HG03457 (cell line): ENCODE data around the gene RHOH.

Source experiments
- ATAC-seq: cut with Tn5 transposase; IDR thresholded peaks from one replicate; pipeline ENCODE4 v1.9.1; 2021; ENCODE audit warnings: moderate number of reproducible peaks; ENCODE audit not compliant: unreplicated experiment

RHOH gene

GRCh38 chr4:40232610-40233009 is 35.8 kb downstream of the RHOH start:
- ATAC-seq: no peak

- no peak for ATAC-seq
These were observed 36.4 kb downstream of the RHOH start for GRCh38 chr4:40233227-40233626.

DNA sequence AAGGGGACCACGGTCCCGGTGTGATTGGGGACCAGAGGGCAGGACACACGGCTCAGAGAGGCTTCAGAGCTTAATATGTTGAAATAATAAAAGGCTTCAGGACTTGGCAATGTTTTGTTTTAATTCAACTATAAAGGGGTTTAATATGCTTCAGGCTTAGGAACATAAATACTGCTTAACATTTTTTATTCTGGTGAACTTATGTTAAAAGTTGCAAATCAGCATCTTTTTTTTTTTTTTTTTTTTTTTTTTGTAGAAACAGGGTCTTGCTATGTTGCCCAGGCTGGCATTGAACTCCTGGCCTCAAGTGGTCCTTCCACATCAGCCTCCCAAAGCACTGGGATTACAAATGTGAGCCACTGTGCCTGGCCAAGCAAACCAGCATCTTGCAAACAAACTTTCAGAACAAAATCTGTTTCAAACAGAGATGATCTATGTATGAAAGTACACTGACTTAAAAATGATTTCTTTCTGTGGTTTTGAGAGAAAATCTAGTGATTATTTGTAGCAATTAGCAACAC is 37.7 kb downstream of the RHOH start:
- no peak for ATAC-seq

GRCh38 chr4:40238008-40238699 is 41.3 kb downstream of the RHOH start:
- no peak for ATAC-seq

DNA sequence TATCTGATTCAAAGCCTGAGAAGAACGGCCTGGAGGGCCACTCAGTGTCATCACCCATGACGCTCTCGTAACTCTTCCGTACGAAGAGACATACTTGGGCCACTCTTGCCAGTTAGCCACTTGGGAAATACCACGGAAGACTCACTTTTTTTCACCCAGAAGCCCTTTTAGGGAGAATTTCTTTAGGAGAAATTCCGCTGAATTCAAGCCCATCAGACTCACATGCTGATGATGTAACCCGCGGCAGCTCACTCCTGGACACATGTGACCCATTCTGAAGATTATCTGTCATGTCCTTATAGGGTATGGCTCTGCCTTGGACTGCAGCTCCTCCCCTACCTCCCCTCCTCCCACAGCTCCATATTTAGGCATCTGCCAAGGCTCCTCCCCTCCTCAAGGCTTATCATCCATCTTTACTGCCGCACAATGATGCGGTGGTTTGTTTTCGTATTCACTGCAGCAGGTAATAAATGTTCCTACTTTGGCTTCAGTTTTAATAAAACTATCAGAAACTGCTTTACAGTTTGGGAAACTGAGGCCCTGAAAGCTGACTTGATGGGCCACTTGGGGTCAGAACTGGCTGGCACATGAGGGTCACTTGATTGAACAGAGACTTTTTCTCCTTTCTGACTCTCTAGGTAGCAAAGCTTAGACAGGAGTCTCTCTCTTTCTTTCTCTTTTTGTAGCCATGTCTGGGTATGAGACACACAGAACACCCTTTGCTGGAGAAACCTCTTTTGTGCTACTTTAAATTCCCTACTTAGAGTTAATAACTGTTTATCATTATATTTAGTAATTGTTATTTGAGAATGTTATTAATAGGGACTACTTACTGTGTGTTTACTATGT is 42.1 kb downstream of the RHOH start:
- ATAC-seq: no peak

- ATAC-seq: no peak
These were observed 43.3 kb downstream of the RHOH start for GRCh38 chr4:40240040-40240653.

- no peak for ATAC-seq
These were observed 44.2 kb downstream of the RHOH start for GRCh38 chr4:40241026-40241425.

GRCh38 chr4:40241941-40242340 is 45.1 kb downstream of the RHOH start:
- no peak for ATAC-seq

GRCh38 chr4:40243386-40243948 is 46.6 kb downstream of the RHOH start:
- no peak for ATAC-seq

GRCh38 chr4:40244606-40245005 is 47.8 kb downstream of the RHOH start:
- no peak for ATAC-seq

- no peak for ATAC-seq
These were observed 48.7 kb downstream of the RHOH start for GRCh38 chr4:40245550-40245949.

GRCh38 chr4:40246011-40246900 is 49.4 kb downstream of the RHOH start:
- no peak for ATAC-seq

DNA sequence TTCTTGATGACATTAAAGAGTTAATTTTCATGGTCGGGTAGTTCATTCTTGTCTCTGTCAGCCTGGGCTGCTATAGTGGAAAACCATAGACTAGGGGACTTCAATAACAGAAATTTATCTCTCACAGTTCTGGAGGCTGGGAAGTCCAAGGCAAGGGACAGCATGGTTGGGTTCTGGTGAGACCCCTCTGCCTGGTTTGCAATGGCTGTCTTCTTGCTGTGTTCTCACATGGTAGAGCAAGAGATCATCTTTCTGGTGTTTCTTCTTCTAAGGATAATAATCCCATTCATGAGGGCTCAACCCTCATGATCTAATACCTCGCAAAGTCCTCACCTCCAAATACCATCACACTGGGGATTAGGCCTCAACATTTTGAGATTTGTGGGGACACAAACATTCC is 50.1 kb downstream of the RHOH start:
- no peak for ATAC-seq

GRCh38 chr4:40247350-40247749 is 50.5 kb downstream of the RHOH start:
- ATAC-seq: no peak

- ATAC-seq: no peak
These were observed 54.5 kb downstream of the RHOH start for GRCh38 chr4:40251366-40251765.

- ATAC-seq: no peak
These were observed 57.1 kb downstream of the RHOH start for GRCh38 chr4:40253906-40254305.

DNA sequence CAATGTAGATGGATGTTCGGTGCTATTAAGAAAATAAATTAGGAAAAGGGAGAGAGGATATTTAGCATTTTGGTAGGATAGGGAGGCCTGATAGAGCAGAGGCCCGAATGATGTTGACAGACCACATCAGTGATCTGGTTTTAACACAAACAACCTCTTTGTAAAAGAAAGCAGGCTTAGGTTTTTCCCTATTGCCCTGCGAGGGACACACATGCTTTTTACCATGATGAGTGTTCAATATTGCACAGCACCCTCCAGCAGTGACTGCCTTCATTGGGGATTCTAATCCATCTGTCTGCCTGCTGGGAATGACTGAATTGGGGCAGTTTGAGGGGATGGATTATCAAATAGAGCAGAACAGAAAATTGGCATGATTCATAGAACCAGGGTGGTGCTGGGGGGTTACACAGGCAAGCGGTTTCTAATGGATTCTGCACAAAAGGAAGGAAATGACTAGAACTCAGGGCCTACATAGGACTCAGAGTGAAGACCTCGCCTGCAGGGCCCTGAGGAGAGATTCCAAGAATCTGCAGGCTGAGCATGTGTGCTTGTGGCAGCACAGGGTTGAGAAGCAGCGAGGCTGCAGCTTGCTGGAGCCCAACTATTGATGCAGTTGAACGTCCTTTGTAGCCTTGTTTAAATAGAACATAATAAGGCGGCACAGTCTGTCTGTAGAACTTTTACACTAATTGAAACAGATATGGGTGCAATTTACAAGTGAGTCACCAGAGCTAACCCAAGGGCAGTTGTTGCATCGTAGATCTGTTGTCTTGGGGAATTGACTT is 58.0 kb downstream of the RHOH start:
- ATAC-seq: no peak

GRCh38 chr4:40255393-40256281 is 58.8 kb downstream of the RHOH start:
- no peak for ATAC-seq

GRCh38 chr4:40256329-40256728 is 59.5 kb downstream of the RHOH start:
- no peak for ATAC-seq
